HG02981 (cell line): ENCODE results near the gene TAF6.

Experiments used
- ATAC-seq: cut with Tn5 transposase; IDR thresholded peaks from one replicate; pipeline ENCODE4 v1.9.1; 2021; ENCODE audit warnings: mild to moderate bottlenecking, moderate library complexity; ENCODE audit not compliant: unreplicated experiment

Gene TAF6

DNA sequence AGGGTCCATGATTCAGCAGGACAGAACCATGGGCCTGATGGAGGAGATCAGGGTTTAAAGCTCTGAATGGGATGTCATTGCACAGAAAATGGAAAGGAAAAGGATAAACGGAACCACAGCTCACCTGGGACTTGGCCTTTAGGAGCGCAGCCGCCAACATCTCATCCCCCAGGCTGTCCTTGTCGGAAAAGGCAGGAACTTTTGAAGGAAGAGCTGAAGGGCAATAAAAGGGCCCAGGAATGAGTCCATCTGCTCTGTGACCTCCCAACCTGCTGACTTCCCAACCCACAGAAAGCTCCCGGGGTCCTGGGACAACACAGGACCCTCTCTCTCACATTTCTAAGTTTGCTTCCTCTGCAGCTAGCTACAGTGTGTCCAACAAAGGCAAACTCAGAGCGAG lies 43.7 kb downstream of the TAF6 start:
- no peak for ATAC-seq

DNA sequence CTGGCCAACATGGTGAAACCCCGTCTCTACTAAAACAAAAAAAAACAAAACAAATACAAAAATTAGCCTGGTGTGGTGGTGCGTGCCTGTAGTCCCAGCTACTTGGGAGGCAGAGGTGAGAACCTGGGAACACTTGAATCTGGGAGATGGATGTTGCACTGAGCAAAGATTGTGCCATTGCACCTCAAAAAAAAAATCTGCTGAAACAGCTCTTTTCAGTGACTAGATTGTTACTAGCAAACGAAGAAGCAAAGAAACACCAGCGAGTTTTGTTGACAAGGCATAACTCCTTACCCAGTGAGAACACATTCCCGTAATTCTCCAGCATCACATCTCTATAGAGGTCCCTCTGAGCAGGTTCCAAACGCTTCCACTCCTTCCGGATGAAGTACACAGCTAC lies 44.3 kb downstream of the TAF6 start:
- ATAC-seq, result no peak

DNA sequence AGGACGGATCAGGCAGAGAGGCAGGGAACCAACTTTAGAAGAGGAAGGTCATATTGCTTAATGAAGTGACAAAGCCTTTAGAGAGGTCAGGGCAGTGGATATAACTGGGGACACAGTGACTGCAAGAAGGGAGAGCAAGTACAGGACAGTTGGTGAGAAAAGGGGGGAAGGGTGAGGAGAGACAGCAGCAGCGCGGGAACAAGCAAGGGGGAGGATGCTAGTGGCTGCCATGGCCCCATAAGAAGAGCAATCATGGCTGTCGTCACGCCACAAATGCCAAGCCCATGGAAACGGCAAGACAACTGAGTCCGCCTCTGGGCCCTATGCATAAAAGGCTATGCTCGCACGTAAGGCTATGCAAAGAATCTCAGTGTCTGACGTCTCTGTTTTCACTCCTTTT lies 46.7 kb downstream of the TAF6 start:
- ATAC-seq, result no peak

GRCh38 chr7:100071018-100071723 lies 48.0 kb downstream of the TAF6 start:
- ATAC-seq, result no peak

DNA sequence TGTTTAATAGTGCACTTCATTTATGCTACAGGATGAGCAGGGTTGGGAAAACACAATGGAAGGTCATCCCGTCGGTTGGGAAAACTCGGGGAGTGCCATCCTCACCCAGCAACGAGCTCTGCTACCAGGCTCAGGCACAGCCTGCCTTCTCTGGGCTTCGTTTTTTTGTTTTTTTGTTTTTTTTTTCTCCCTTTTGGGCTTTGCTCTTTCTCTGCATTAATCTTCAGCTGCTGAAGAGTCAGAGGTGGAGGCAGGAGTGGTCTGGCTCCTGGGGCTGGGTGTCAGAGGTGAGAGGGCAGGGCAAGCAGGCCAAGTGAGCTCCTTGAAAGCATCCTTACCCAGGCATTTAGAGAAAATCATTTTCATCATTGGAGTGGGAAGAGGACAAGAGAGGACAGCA lies 49.2 kb downstream of the TAF6 start:
- no peak for ATAC-seq

DNA sequence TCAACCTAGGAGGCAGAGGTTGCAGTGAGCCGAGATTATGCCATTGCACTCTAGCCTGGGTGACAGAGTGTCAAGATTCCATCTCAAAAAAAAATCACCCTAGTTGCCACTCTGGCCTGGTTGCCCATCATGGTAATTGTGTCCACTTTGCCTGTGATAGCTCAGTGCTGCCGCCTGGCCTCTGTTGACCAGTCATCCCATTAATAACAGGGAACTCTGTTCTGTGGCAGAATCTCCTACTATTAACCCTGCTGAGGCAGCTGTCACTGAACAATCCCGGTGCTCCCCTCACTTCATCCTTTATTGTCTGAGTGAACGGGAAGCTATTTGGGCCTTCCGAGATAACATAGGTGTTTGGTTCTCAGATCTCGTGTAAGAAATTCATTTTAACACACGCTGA lies 52.2 kb downstream of the TAF6 start:
- ATAC-seq, result no peak

- no peak for ATAC-seq
These were observed 53.5 kb downstream of the TAF6 start for GRCh38 chr7:100065452-100066186.

DNA sequence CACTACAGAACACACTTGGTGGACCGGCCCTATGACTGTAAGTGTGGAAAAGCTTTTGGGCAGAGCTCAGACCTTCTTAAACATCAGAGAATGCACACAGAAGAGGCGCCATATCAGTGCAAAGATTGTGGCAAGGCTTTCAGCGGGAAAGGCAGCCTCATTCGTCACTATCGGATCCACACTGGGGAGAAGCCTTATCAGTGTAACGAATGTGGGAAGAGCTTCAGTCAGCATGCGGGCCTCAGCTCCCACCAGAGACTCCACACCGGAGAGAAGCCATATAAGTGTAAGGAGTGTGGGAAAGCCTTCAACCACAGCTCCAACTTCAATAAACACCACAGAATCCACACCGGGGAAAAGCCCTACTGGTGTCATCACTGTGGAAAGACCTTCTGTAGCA lies 55.0 kb downstream of the TAF6 start:
- ATAC-seq, result no peak

- ATAC-seq, result no peak
These were observed 55.8 kb downstream of the TAF6 start for GRCh38 chr7:100063376-100063775.

GRCh38 chr7:100061518-100062193 lies 57.5 kb downstream of the TAF6 start:
- ATAC-seq, result no peak

DNA sequence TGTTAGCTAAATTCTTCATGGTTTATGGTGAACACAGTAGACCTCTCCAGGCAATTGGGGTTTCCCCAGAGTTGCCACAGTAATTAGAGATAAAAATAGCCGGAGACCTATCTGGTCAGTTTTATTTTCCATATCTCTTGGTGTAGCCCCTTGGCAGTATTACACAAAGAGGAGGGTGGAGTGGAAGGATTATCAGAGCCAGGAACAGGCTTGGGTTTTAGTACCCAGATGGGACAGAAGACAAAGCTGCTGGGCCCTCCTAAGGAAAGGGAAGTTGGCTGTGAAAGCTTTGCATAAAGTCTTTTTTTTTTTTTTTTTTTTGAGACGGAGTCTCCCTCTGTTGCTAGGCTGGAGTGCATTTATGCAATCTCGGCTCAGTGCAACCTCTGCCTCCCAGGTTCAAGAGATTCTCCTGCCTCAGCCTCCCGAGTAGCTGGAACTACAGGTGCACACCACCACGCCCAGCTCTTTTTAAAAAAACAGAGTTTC lies 59.9 kb downstream of the TAF6 start:
- no peak for ATAC-seq
